ENCODE measurements around the gene CCDC171. TPM values are rescaled to one million over a fixed set of nuclear protein-coding genes. Genes with fewer than 3 reads are reported as not detected.

CCDC171 gene
- polyA plus RNA-seq, 1 experiment = 0.81 TPM

DNA sequence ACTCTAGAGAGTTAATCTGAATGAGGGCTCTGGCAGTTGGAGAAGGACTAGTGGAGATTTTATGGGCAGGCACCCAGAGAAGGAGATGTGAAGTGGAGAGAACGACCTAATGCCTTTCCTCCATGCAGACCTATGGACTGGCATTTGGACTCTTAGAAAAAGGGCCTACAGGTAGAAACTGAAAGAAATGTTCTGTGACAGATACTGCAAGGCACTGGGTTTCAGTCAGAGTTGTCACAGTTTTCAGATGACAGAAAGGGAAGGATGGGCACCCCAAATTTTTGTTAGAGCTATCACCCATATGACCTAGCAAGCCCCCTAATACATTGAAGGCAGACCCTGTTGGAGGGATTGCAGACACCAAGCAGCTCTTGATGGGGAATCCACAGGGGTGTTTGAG lies 406.8 kb downstream of the CCDC171 start:
- DNase-seq (ENCODE audit: low read depth, low spot score) = no peak
- CTCF ChIA-PET = interaction anchor here (1.0 kb wide), 1 partner anchor 8 kb away, joined by 3 read pairs; no protein-coding TSS in a partner anchor
- no peaks in the 10 kb centered on the region for H3K9me3 ChIP-seq (ENCODE audit: control insufficient read depth, insufficient read depth, low read length)

DNA sequence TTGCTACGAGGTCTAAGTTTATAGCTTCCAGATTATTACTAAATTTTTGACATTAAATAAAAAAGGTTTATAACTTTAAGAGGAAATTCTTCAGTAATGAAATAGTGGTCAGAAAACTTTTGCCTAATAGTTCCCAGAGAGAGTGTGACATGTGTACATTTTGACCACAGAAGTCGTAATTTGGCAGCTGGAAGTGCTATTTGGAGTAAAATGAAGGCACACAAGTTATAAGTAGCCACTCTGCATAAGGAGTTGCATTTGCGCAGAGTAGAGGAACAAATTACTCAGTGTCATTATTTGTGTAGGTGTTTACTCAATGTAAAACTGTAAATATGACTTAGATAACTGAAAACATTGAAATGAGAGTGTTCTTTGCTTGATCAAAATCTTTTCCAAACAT lies 408.4 kb downstream of the CCDC171 start:
- H3K27ac ChIP-seq (ENCODE audit: low read depth, low read length) = no peak overlapping the region
- H3K9me3 ChIP-seq (ENCODE audit: control insufficient read depth, insufficient read depth, low read length) = no peaks in the 10 kb centered on the region
- H3K4me3 ChIP-seq (ENCODE audit: low read depth, low read length) = no peak overlapping the region
- H3K27me3 ChIP-seq (ENCODE audit: control insufficient read depth, insufficient read depth, low read length) = no peaks in the 10 kb centered on the region
- no peak for TF ChIP-seq CTCF (IDR thresholded peaks at IDR 0.05; ENCODE audit: low read depth, low read length)
- ChIA-PET POLR2A (no interaction called here), CTCF (no interaction called here)
- DNase-seq (ENCODE audit: low read depth, low spot score) = no peak

More for the DNA sequence above, 406.8 kb downstream of the CCDC171 start:
- Histone ChIP-seq H3K27me3 (ENCODE audit: control insufficient read depth, insufficient read depth, low read length) (no peaks in the 10 kb centered on the region), H3K27ac (ENCODE audit: low read depth, low read length) (no peak overlapping the region), H3K4me3 (ENCODE audit: low read depth, low read length) (no peak overlapping the region)
- TF ChIP-seq CTCF (IDR thresholded peaks at IDR 0.05; ENCODE audit: low read depth, low read length) = no peak
- POLR2A ChIA-PET = no interaction called here

DNA sequence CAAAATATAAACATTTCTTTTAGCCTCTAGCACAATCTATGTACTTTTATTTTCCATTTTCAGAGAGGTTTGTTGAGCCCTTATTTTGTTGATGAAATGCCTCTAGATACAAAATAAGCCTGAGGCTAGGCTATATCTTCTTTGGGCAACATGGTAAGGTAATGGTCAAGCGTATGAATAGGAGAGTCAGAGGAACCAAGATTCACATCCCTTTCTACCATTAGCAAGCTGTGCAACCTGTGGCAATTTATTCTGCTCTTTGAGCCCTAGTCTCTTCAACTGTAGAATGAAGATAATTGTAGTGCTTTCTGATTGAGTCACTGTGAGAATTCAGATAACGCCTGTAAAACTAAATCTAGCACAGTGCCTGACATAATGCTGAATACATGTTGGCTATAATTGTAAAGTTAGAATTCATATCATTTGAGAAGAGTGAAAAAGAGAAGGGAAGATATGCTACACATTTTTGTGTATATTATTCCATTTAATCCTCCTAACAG lies 412.5 kb downstream of the CCDC171 start:
- H3K9me3 ChIP-seq (ENCODE audit: control insufficient read depth, insufficient read depth, low read length) = no peaks in the 10 kb centered on the region
- no peak overlapping the region for H3K4me3 ChIP-seq (ENCODE audit: low read depth, low read length)
- ChIA-PET CTCF (no interaction called here), POLR2A (no interaction called here)
- no peak for TF ChIP-seq CTCF (IDR thresholded peaks at IDR 0.05; ENCODE audit: low read depth, low read length)
- H3K27ac ChIP-seq (ENCODE audit: low read depth, low read length) = no peak overlapping the region
- no peaks in the 10 kb centered on the region for H3K27me3 ChIP-seq (ENCODE audit: control insufficient read depth, insufficient read depth, low read length)
- DNase-seq (ENCODE audit: low read depth, low spot score) = no peak

DNA sequence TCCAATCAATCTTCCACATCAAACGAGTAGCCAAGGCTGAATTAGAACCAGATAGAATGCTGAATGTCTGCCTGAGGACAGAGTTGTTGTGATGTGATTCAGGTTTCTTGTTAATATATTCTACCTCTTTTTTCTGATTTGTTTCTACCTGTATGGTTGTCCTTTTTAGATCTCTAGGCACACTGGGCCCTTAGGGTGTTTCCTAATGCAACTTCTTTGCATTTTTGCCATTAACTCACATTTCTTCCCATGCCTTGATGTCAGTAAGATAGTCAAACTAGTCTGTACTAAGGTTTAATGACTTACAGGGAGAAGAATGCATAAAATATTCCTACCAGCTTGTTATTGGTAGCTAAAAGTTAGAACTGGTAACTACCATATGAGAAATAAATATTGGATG lies 413.6 kb downstream of the CCDC171 start:
- H3K9me3 ChIP-seq (ENCODE audit: control insufficient read depth, insufficient read depth, low read length) = no peaks in the 10 kb centered on the region
- no peak for TF ChIP-seq CTCF (IDR thresholded peaks at IDR 0.05; ENCODE audit: low read depth, low read length)
- H3K4me3 ChIP-seq (ENCODE audit: low read depth, low read length) = no peak overlapping the region
- H3K27ac ChIP-seq (ENCODE audit: low read depth, low read length) = no peak overlapping the region
- no peak for DNase-seq (ENCODE audit: low read depth, low spot score)
- POLR2A ChIA-PET = no interaction called here
- CTCF ChIA-PET = no interaction called here
- no peaks in the 10 kb centered on the region for H3K27me3 ChIP-seq (ENCODE audit: control insufficient read depth, insufficient read depth, low read length)

DNA sequence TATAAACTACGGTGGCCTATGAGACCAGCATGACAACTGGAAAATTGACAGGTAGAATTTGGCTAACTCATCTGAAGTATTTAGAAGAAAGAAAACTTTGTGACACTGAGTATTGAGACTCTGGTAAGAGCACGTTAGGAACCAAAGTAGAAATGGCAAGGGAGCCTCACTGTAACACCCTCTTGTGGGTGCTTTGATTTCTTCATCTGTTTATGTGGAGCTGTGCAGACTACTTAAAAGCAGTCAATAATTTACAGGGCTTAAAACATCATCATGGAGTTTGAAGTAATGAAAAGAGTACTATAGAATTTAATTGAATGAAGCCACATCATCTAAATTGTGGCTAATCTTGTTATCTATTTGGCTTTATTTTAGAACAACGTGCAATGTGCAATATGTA lies 414.2 kb downstream of the CCDC171 start:
- ChIA-PET CTCF (no interaction called here), POLR2A (no interaction called here)
- H3K27ac ChIP-seq (ENCODE audit: low read depth, low read length) = no peak overlapping the region
- TF ChIP-seq CTCF (IDR thresholded peaks at IDR 0.05; ENCODE audit: low read depth, low read length) = no peak
- H3K4me3 ChIP-seq (ENCODE audit: low read depth, low read length) = no peak overlapping the region
- no peak for DNase-seq (ENCODE audit: low read depth, low spot score)
- no peaks in the 10 kb centered on the region for H3K9me3 ChIP-seq (ENCODE audit: control insufficient read depth, insufficient read depth, low read length)
- no peaks in the 10 kb centered on the region for H3K27me3 ChIP-seq (ENCODE audit: control insufficient read depth, insufficient read depth, low read length)
